HFFc6 (cell line): ENCODE results near the gene ALDH18A1. TPM values are rescaled to one million over a fixed set of nuclear protein-coding genes. Genes with fewer than 3 reads are reported as not detected.

ENCODE experiments used
- DNase-seq: peaks from one replicate; pipeline ENCODE4 v3.0.0-alpha.2; 2018
- H3K27ac Mint-ChIP-seq: 2 replicates; pipeline ENCODE4 v1.8.0; 2020; ENCODE audit warnings: mild to moderate bottlenecking, mixed read lengths
- H3K27me3 Mint-ChIP-seq: 2 replicates; pipeline ENCODE4 v1.8.0; 2021; ENCODE audit warnings: mild to moderate bottlenecking, moderate library complexity, mixed read lengths; ENCODE audit not compliant: insufficient read depth
- H3K36me3 Mint-ChIP-seq: 2 replicates; pipeline ENCODE4 v1.8.0; 2021; ENCODE audit warnings: low read depth, mixed read lengths
- H3K4me1 Mint-ChIP-seq: 2 replicates; pipeline ENCODE4 v1.8.0; 2020; ENCODE audit warnings: low read depth, mixed read lengths
- H3K4me3 Mint-ChIP-seq: 2 replicates; pipeline ENCODE4 v1.8.0; 2020; ENCODE audit warnings: mild to moderate bottlenecking, moderate library complexity, mixed read lengths
- H3K9me3 Mint-ChIP-seq: 2 replicates; pipeline ENCODE4 v1.8.0; 2020; ENCODE audit warnings: mild to moderate bottlenecking, mixed read lengths
- CTCF ChIP-seq: fragments of 200-600 bp; sonication (generic); IDR thresholded peaks from 2 replicates; pipeline ENCODE4 v1.5.0; 2021; ENCODE audit warnings: antibody characterized with exemption, mild to moderate bottlenecking
- total RNA-seq, 6 experiments: library from RNA; stranded (reverse); fragmentation: NEBNext Ultra II Directional; extraction: Animal tissue kit (Norgen Biotek cat#: 25700); gene quantifications; 2 replicates in 1 of 6; 3 replicates in 5 of 6; pipeline ENCODE4 v1.2.3, GENCODE V29; 2021

Gene ALDH18A1
- total RNA-seq, 6 experiments from 2014 or later: 121 to 145 (median 133) TPM

- H3K36me3 Mint-ChIP-seq: no peaks in the 10 kb centered on the region
- no peak for TF ChIP-seq CTCF
- H3K27me3 Mint-ChIP-seq: peaks cover 19% of the 10 kb centered on the region
- peaks cover 8% of the 10 kb centered on the region for H3K4me1 Mint-ChIP-seq
- no peak for DNase-seq
- H3K9me3 Mint-ChIP-seq: no peaks in the 10 kb centered on the region
- H3K27ac Mint-ChIP-seq: no peak overlapping the region
- H3K4me3 Mint-ChIP-seq: no peak overlapping the region
These were observed 97.8 kb downstream of the ALDH18A1 start for GRCh38 chr10:95558593-95559320.

GRCh38 chr10:95556994-95557767 lies 99.3 kb downstream of the ALDH18A1 start:
- Mint-ChIP-seq H3K9me3 (no peaks in the 10 kb centered on the region; the same call in 1 of the 2 replicates), H3K4me3 (no peak overlapping the region), H3K27me3 (peaks cover 19% of the 10 kb centered on the region), H3K36me3 (no peaks in the 10 kb centered on the region), H3K4me1 (peaks cover 8% of the 10 kb centered on the region), H3K27ac (no peak overlapping the region)
- TF ChIP-seq CTCF: no peak
- no peak for DNase-seq

Other genes starting within 250 kb of the ALDH18A1 start
- gene SORBS1, start 95.3 kb downstream of the ALDH18A1 start, total RNA-seq: under 1 TPM; 0.05 to 0.26 (median 0.18) TPM
- gene TCTN3, start 37.2 kb upstream of the ALDH18A1 start, total RNA-seq: 10 to 100 TPM; 52.9 to 70.9 (median 61.6) TPM
- not detected for gene ENTPD1, start 99.5 kb upstream of the ALDH18A1 start, total RNA-seq